ENCODE results near the gene AOX1. TPM values are rescaled to one million over a fixed set of nuclear protein-coding genes. Genes with fewer than 3 reads are reported as not detected.

The AOX1 gene
- total and polyA plus RNA-seq, 2 experiments from 2014 or later = 1.4 to 5.0 TPM

DNA sequence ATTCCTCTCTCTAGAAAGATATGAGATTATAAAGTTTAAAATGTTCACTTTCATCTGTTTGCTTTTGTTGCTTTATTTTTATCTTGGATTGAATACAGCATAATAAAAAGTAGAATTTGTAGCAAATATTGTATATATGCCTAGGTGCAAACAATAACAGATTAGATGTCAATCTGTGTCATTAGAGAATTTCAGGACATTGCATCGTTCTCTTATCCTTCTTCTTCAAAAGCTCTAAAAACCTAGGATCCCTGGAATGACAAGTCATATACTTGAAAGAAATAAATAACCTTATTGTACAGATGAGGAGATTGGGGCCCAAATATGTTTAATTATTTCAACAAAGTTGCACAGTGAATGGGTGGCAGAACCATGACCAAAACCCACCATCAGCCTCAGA lies 123.1 kb downstream of the AOX1 start:
- no peaks in the 10 kb centered on the region for H3K36me3 ChIP-seq (ENCODE audit: insufficient read depth)
- TF ChIP-seq POLR2AphosphoS5 (IDR thresholded peaks at IDR 0.05; ENCODE audit: low read depth) = no peak
- TF ChIP-seq, protein P1, sequence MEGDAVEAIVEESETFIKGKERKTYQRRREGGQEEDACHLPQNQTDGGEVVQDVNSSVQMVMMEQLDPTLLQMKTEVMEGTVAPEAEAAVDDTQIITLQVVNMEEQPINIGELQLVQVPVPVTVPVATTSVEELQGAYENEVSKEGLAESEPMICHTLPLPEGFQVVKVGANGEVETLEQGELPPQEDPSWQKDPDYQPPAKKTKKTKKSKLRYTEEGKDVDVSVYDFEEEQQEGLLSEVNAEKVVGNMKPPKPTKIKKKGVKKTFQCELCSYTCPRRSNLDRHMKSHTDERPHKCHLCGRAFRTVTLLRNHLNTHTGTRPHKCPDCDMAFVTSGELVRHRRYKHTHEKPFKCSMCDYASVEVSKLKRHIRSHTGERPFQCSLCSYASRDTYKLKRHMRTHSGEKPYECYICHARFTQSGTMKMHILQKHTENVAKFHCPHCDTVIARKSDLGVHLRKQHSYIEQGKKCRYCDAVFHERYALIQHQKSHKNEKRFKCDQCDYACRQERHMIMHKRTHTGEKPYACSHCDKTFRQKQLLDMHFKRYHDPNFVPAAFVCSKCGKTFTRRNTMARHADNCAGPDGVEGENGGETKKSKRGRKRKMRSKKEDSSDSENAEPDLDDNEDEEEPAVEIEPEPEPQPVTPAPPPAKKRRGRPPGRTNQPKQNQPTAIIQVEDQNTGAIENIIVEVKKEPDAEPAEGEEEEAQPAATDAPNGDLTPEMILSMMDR (conservative IDR thresholded peaks at IDR 0.05; ENCODE audit: low read depth in 2 of 2) = no peak
- no peak for TF ChIP-seq EZH2 (IDR thresholded peaks at IDR 0.05; ENCODE audit: low read depth, unreplicated experiment)
- no peak for TF ChIP-seq ZNF331 (CRISPR knock-in tag; IDR thresholded peaks at IDR 0.05; ENCODE audit: low read depth)
- no peak for TF ChIP-seq NANOG (IDR thresholded peaks at IDR 0.05; ENCODE audit: borderline replicate concordance)
- TF ChIP-seq, protein P2, sequence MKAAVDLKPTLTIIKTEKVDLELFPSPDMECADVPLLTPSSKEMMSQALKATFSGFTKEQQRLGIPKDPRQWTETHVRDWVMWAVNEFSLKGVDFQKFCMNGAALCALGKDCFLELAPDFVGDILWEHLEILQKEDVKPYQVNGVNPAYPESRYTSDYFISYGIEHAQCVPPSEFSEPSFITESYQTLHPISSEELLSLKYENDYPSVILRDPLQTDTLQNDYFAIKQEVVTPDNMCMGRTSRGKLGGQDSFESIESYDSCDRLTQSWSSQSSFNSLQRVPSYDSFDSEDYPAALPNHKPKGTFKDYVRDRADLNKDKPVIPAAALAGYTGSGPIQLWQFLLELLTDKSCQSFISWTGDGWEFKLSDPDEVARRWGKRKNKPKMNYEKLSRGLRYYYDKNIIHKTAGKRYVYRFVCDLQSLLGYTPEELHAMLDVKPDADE (IDR thresholded peaks at IDR 0.05) = no peak
- TF ChIP-seq CREB1 (CRISPR knock-in tag; IDR thresholded peaks at IDR 0.05; ENCODE audit: low read depth) = no peak
- TF ChIP-seq, protein P3, sequence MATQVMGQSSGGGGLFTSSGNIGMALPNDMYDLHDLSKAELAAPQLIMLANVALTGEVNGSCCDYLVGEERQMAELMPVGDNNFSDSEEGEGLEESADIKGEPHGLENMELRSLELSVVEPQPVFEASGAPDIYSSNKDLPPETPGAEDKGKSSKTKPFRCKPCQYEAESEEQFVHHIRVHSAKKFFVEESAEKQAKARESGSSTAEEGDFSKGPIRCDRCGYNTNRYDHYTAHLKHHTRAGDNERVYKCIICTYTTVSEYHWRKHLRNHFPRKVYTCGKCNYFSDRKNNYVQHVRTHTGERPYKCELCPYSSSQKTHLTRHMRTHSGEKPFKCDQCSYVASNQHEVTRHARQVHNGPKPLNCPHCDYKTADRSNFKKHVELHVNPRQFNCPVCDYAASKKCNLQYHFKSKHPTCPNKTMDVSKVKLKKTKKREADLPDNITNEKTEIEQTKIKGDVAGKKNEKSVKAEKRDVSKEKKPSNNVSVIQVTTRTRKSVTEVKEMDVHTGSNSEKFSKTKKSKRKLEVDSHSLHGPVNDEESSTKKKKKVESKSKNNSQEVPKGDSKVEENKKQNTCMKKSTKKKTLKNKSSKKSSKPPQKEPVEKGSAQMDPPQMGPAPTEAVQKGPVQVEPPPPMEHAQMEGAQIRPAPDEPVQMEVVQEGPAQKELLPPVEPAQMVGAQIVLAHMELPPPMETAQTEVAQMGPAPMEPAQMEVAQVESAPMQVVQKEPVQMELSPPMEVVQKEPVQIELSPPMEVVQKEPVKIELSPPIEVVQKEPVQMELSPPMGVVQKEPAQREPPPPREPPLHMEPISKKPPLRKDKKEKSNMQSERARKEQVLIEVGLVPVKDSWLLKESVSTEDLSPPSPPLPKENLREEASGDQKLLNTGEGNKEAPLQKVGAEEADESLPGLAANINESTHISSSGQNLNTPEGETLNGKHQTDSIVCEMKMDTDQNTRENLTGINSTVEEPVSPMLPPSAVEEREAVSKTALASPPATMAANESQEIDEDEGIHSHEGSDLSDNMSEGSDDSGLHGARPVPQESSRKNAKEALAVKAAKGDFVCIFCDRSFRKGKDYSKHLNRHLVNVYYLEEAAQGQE (IDR thresholded peaks at IDR 0.05; ENCODE audit: unreplicated experiment) = no peak
- no peak for TF ChIP-seq ZNF114 (CRISPR knock-in tag; IDR thresholded peaks at IDR 0.05)
- no peak for TF ChIP-seq STAT1 (IDR thresholded peaks at IDR 0.05; ENCODE audit: unreplicated experiment)
- TF ChIP-seq JUNB (IDR thresholded peaks at IDR 0.05; ENCODE audit: unreplicated experiment) = no peak
- TF ChIP-seq EZH2phosphoT487 (IDR thresholded peaks at IDR 0.05; ENCODE audit: unreplicated experiment) = no peak
- TF ChIP-seq ZNF462 (CRISPR knock-in tag; IDR thresholded peaks at IDR 0.05) = no peak
- H3K4me3 ChIP-seq = no peak overlapping the region
- ATAC-seq = no peak
- no peaks in the 10 kb centered on the region for H3K36me3 Mint-ChIP-seq (ENCODE audit: low read depth)
- H3K4me3 Mint-ChIP-seq = no peak overlapping the region
- no peaks in the 10 kb centered on the region for H4K20me1 ChIP-seq (replicated peaks; ENCODE audit: insufficient read depth)
- H3K27ac Mint-ChIP-seq = no peak overlapping the region
- H3K4me1 Mint-ChIP-seq = peaks cover 23% of the 10 kb centered on the region
- peaks cover 10% of the 10 kb centered on the region for H3K4me1 ChIP-seq (ENCODE audit: insufficient read depth)
- H3K27me3 ChIP-seq (ENCODE audit: insufficient read depth) = no peaks in the 10 kb centered on the region
- peaks cover 8% of the 10 kb centered on the region for H3K27me3 Mint-ChIP-seq (ENCODE audit: insufficient read depth, low read depth, poor library complexity)
- no peaks in the 10 kb centered on the region for H3K9me3 Mint-ChIP-seq
- no peak overlapping the region for H3K4me2 ChIP-seq
- no peak overlapping the region for H2AFZ ChIP-seq
- DNase-seq (ENCODE audit: low spot score) = no peak
- no peaks in the 10 kb centered on the region for H3F3A ChIP-seq (replicated peaks; ENCODE audit: low read depth)
- H3K9me2 ChIP-seq (ENCODE audit: insufficient read depth) = no peaks in the 10 kb centered on the region
- H3K79me2 ChIP-seq (replicated peaks; ENCODE audit: insufficient read depth) = no peaks in the 10 kb centered on the region
- H3K27ac ChIP-seq (ENCODE audit: low read depth) = no peak overlapping the region

All from GM23338 (cell line).